Mucosa of descending colon (tissue), 3 donors: ENCODE results near the gene RAD51AP2. TPM values are rescaled to one million over a fixed set of nuclear protein-coding genes. Genes with fewer than 3 reads are reported as not detected.

Experiments
- ATAC-seq: fragments of 200-7000 bp; cut with Tn5 transposase; one replicate; pipeline ENCODE4 v1.9.1; 2020; ENCODE audit warnings: mild to moderate bottlenecking, moderate library complexity
- DNase-seq, 3 donors: peaks; one replicate each; pipeline ENCODE4 v3.0.0-alpha.2; 2020
- H3K36me3 ChIP-seq: fragments of 200-600 bp; one replicate; pipeline ENCODE4 v1.8.0; 2021; ENCODE audit warnings: low read depth, mild to moderate bottlenecking
- H3K4me1 ChIP-seq: fragments of 200-600 bp; one replicate; pipeline ENCODE4 v1.8.0; 2021; ENCODE audit warnings: low read depth, mild to moderate bottlenecking
- H3K4me3 ChIP-seq: fragments of 200-600 bp; one replicate; pipeline ENCODE4 v1.8.0; 2021; ENCODE audit warnings: mild to moderate bottlenecking
- H3K9me3 ChIP-seq: fragments of 200-600 bp; one replicate; pipeline ENCODE4 v1.8.0; 2021; ENCODE audit warnings: mild to moderate bottlenecking
- intact Hi-C, 2 donors: fragments of 100-400 bp; cut with DNase I in 1 of 2; cut with micrococcal nuclease in 1 of 2; formaldehyde crosslinking; loops; one replicate each; pipeline versions ENCODE4 v1.11.0 to v1.11.1; 2022; cut with DNase I, micrococcal nuclease
- total RNA-seq, 3 donors: library from RNA; stranded (reverse); fragmentation: NEBNext Ultra II Directional in 2 of 3; extraction: Animal tissue kit (Norgen Biotek cat#: 25700) in 2 of 3; gene quantifications; one replicate each; pipeline versions ENCODE4 v1.2.1 to v1.2.4, GENCODE V29; 2021 to 2023
- TF ChIP-seq, protein P1 (sequence below): fragments of 200-600 bp; IDR thresholded peaks from one replicate; pipeline ENCODE4 v1.8.0; 2022; ENCODE audit warnings: antibody characterized with exemption, mild to moderate bottlenecking
- donor health status: DM: no; HTN: no; CAD: no; lungs with moderate emphysema.
- donor health status: DM: no; HTN: no; CAD: no.
- donor health status: DM: no; HTN: yes; CAD: no.

RAD51AP2 gene
- total RNA-seq, 3 donors from 2014 or later = 0.09 TPM; not detected in 2

DNA sequence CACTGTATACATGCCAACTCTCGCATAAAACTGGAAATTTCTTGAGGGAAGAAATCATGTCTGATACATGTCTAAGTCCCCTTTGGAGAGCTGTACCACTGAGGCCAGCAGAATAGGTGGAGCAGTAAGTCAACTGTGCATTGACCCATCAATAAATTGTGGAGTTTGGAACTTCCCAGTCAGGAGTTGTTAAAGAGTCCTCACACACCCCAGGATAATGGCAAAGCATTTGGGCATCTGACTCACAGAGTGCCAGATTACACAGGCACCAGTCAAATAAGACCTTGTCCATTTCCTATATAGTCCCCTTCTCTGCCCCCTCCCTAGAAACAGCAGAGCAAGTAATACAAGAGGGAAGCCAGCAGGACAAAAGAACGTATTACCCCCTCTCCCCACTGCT, 32.7 kb upstream of the RAD51AP2 start:
- no peak overlapping the region for H3K4me3 ChIP-seq
- ATAC-seq (peak; percentile 71), DNase-seq (no peak)
- TF ChIP-seq, protein P1, sequence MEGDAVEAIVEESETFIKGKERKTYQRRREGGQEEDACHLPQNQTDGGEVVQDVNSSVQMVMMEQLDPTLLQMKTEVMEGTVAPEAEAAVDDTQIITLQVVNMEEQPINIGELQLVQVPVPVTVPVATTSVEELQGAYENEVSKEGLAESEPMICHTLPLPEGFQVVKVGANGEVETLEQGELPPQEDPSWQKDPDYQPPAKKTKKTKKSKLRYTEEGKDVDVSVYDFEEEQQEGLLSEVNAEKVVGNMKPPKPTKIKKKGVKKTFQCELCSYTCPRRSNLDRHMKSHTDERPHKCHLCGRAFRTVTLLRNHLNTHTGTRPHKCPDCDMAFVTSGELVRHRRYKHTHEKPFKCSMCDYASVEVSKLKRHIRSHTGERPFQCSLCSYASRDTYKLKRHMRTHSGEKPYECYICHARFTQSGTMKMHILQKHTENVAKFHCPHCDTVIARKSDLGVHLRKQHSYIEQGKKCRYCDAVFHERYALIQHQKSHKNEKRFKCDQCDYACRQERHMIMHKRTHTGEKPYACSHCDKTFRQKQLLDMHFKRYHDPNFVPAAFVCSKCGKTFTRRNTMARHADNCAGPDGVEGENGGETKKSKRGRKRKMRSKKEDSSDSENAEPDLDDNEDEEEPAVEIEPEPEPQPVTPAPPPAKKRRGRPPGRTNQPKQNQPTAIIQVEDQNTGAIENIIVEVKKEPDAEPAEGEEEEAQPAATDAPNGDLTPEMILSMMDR = no peak
- no peaks in the 10 kb centered on the region for H3K36me3 ChIP-seq
- intact Hi-C loops = no loop called here
- no peaks in the 10 kb centered on the region for H3K9me3 ChIP-seq
- no peaks in the 10 kb centered on the region for H3K4me1 ChIP-seq

DNA sequence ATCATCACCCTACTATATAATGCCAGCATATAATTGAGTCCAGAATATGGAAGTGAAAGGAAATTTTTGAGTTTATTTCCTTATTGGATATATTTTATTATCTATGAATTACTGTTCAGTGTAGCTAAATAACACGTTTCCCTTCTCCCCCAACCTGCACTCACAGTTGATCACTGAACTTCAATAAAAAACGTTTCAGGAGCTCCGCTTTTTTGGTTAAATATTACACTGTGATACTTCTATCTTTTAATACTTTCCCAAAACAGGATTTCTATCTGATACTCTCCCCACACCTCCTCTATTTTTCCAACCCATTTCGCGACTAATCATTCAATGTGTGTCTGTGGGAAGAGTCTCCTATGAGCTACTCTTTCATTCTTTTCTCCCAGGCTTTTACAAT, 29.5 kb upstream of the RAD51AP2 start:
- peaks cover 3% of the 10 kb centered on the region for H3K4me1 ChIP-seq
- ATAC-seq = peak; percentile 44
- no peak for DNase-seq
- H3K9me3 ChIP-seq = no peaks in the 10 kb centered on the region
- TF ChIP-seq, protein P1 = no peak
- H3K4me3 ChIP-seq = no peak overlapping the region
- intact Hi-C loops = no loop called here
- H3K36me3 ChIP-seq = no peaks in the 10 kb centered on the region

DNA sequence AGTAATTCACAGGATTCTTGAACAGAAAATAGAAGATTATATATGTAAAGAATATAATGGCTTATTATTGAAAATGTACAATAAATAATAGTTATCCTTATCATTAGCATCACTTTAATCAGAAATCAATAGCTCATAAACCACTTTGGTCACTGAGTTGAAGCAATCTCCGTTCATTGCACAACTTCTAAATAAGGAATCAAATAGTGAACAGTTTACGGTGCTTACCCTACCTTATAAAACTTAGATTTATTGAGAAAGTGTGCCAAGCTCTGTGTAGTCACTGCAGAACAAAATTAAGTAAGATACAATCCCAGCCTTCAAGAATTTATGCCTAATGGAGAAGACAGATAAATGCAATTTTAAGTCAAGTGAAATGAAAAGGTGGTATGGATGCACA, 29.0 kb upstream of the RAD51AP2 start:
- DNase-seq (no peak), ATAC-seq (no peak)
- H3K9me3 ChIP-seq = no peaks in the 10 kb centered on the region
- no peak overlapping the region for H3K4me3 ChIP-seq
- TF ChIP-seq, protein P1 = no peak
- intact Hi-C loops = no loop called here
- no peaks in the 10 kb centered on the region for H3K36me3 ChIP-seq
- H3K4me1 ChIP-seq = peaks cover 3% of the 10 kb centered on the region

DNA sequence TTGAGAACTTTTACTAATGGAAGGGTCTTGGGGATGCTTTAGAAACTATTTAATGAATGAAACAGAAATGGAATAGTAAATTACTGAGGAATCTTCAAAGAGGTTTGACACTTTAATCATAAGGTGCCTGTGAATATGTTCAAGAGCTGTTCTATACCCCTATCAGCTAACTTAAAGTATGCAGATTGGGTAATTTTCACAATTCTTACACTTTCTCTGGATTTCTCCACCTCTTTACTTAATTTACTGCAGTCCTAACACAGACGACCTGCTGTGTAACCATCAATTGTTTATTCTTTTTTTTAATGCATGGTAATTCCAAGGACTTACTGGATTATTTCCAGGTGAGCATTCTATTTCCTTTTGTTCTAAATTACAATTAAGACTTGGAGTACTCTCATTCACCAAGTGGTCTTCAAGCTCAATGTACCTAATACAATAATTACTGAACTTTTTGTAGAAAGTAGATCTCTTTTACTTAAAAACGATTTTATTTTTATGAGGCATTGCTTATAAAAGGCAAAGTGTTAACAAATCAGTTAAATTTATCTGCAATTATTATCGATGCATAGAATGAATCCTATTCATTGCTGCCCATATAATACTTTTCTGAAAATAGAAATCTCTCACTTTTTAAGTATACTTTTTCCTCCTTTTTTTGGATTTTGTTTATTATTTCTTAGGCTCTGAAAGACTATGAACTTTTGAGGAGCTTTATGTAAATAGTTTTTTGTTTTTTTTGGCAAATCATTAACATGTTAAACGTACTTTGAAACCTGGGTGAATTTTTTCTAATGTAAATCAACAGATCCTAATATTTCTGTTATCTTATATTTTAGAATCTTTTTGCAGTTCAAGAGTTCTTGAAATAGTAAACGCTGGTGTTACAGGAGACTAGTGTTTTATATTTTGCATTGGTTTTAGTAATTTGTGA, 27.7 kb upstream of the RAD51AP2 start:
- intact Hi-C loops = no loop called here
- ATAC-seq = no peak
- peaks cover 3% of the 10 kb centered on the region for H3K4me1 ChIP-seq

DNA sequence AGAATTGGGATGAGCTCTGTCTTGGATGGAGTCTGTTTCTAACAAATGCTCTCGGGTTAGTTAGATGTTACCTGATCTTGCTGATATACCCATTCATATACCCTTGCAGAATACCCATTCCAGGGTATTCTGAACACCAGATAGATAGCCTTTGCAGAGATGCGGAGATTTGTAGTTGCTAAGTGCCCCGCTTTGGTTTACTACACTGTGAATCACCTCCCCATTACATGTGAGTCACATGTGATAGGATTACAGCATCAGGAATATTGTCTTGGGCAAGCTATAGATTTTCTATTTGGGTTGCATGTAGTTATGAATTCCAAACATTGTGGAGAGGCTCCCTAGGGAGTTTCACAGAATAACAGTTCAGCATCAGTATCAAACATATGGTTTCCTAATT, 26.0 kb upstream of the RAD51AP2 start:
- no peak overlapping the region for H3K4me3 ChIP-seq
- intact Hi-C loops = no loop called here
- ATAC-seq (peak; percentile 10), DNase-seq (no peak)
- TF ChIP-seq, protein P1 = no peak
- no peaks in the 10 kb centered on the region for H3K36me3 ChIP-seq
- peaks cover 3% of the 10 kb centered on the region for H3K4me1 ChIP-seq
- no peaks in the 10 kb centered on the region for H3K9me3 ChIP-seq

More for the DNA sequence above, 27.7 kb upstream of the RAD51AP2 start:
- no peak overlapping the region for H3K4me3 ChIP-seq
- no peak for DNase-seq
- H3K9me3 ChIP-seq = no peaks in the 10 kb centered on the region
- TF ChIP-seq, protein P1 = no peak
- no peaks in the 10 kb centered on the region for H3K36me3 ChIP-seq
